ENCODE results near the gene PCDHB1. TPM values are rescaled to one million over a fixed set of nuclear protein-coding genes. Genes with fewer than 3 reads are reported as not detected.
"Not testable (repeated sequence)": the region's sequence is repeated elsewhere in the genome, so short reads cannot be mapped to it uniquely, and the experiment has no call there.

The PCDHB1 gene
- total RNA-seq, 1 donor from 2014 or later = not detected

DNA sequence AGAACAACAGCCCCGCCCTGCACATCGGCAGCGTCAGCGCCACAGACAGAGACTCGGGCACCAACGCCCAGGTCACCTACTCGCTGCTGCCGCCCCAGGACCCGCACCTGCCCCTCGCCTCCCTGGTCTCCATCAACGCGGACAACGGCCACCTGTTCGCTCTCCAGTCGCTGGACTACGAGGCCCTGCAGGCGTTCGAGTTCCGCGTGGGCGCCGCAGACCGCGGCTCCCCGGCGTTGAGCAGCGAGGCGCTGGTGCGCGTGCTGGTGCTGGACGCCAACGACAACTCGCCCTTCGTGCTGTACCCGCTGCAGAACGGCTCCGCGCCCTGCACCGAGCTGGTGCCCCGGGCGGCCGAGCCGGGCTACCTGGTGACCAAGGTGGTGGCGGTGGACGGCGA, 45.0 kb downstream of the PCDHB1 start:
- H3K4me3 Mint-ChIP-seq; H3K4me1 Mint-ChIP-seq (ENCODE audit: low read depth); intact Hi-C loops (cut with micrococcal nuclease); DNase-seq (ENCODE audit: low spot score); H3K27me3 Mint-ChIP-seq (ENCODE audit: insufficient read depth); H3K27ac Mint-ChIP-seq; H3K36me3 Mint-ChIP-seq (ENCODE audit: low read depth): not testable (repeated sequence)
- H3K9me3 Mint-ChIP-seq = peaks cover 44% of the 10 kb centered on the region

DNA sequence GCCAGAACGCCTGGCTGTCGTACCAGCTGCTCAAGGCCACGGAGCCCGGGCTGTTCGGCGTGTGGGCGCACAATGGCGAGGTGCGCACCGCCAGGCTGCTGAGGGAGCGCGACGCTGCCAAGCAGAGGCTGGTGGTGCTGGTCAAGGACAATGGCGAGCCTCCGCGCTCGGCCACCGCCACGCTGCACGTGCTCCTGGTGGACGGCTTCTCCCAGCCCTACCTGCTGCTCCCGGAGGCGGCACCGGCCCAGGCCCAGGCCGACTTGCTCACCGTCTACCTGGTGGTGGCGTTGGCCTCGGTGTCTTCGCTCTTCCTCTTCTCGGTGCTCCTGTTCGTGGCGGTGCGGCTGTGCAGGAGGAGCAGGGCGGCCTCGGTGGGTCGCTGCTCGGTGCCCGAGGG, 45.4 kb downstream of the PCDHB1 start:
- DNase-seq (ENCODE audit: low spot score); H3K4me1 Mint-ChIP-seq (ENCODE audit: low read depth); H3K27me3 Mint-ChIP-seq (ENCODE audit: insufficient read depth); H3K27ac Mint-ChIP-seq; H3K36me3 Mint-ChIP-seq (ENCODE audit: low read depth); intact Hi-C loops (cut with micrococcal nuclease); H3K4me3 Mint-ChIP-seq: not testable (repeated sequence)
- H3K9me3 Mint-ChIP-seq = peaks cover 48% of the 10 kb centered on the region

DNA sequence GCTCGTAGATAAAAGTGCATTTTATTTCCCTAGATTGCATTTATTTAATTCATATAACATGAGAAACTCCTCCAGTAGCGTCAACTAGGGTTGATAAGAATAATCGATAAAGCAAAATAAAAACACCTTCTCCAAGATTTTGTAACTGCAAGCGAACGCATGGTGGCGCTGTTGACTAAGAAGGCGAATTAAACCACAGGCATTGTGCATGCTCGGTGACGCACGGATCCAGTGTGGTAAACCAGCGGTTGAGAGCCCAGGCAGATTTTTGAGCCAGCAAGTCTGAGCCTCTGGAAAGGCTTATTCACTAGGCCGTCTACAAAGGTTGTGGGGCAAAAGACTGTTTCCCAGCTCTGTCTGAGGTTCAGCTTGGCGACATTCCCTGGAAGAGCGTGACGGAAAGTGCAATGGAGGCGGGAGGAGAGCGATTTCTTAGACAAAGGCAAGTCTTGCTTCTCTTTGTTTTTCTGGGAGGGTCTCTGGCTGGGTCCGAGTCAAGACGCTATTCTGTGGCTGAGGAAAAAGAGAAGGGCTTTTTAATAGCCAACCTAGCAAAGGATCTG, 49.1 kb downstream of the PCDHB1 start, which contains the start of gene PCDHB3:
Gene PCDHB3 (plus strand): TSS at position 231 of the 563 bp plus-strand sequence. CDS start 177 bp downstream, at position 408.
- H3K27ac Mint-ChIP-seq = no peak within 1 kb of the TSS
- H3K9me3 Mint-ChIP-seq = peaks cover 35% of the 10 kb centered on the region
- H3K4me1 Mint-ChIP-seq (ENCODE audit: low read depth) = no peaks in the 10 kb centered on the region
- peaks cover 2% of the 10 kb centered on the region for H3K36me3 Mint-ChIP-seq (ENCODE audit: low read depth)
- DNase-seq (ENCODE audit: low spot score) = no peak
- no peak within 1 kb of the TSS for H3K4me3 Mint-ChIP-seq
- no peaks in the 10 kb centered on the region for H3K27me3 Mint-ChIP-seq (ENCODE audit: insufficient read depth)
- intact Hi-C loops (cut with micrococcal nuclease) = no loop called here

DNA sequence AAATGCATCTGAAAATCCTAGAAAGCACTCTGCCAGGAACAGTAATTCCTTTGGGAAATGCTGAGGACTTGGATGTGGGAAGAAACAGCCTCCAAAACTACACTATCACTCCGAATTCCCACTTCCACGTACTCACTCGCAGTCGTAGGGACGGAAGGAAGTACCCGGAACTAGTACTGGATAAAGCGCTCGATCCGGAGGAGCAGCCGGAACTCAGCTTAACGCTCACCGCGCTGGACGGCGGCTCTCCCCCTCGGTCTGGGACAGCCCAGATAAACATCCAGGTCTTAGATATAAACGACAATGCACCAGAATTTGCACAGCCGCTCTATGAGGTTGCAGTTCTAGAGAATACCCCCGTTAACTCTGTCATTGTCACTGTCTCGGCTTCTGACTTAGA, 49.9 kb downstream of the PCDHB1 start:
- DNase-seq (ENCODE audit: low spot score) = no peak
- H3K36me3 Mint-ChIP-seq (ENCODE audit: low read depth) = peaks cover 2% of the 10 kb centered on the region
- H3K27ac Mint-ChIP-seq = no peak overlapping the region
- H3K4me3 Mint-ChIP-seq = no peak overlapping the region
- no peaks in the 10 kb centered on the region for H3K4me1 Mint-ChIP-seq (ENCODE audit: low read depth)
- peaks cover 28% of the 10 kb centered on the region for H3K9me3 Mint-ChIP-seq
- intact Hi-C loops (cut with micrococcal nuclease) = no loop called here
- H3K27me3 Mint-ChIP-seq (ENCODE audit: insufficient read depth) = no peaks in the 10 kb centered on the region

DNA sequence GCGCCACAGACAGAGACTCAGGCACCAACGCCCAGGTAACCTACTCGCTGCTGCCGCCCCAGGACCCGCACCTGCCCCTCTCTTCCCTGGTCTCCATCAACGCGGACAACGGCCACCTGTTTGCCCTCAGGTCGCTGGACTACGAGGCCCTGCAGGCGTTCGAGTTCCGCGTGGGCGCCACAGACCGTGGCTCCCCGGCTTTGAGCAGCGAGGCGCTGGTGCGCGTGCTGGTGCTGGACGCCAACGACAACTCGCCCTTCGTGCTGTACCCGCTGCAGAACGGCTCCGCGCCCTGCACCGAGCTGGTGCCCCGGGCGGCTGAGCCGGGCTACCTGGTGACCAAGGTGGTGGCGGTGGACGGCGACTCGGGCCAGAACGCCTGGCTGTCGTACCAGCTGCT, 50.9 kb downstream of the PCDHB1 start:
- H3K27me3 Mint-ChIP-seq (ENCODE audit: insufficient read depth); H3K27ac Mint-ChIP-seq; H3K4me3 Mint-ChIP-seq; DNase-seq (ENCODE audit: low spot score); H3K36me3 Mint-ChIP-seq (ENCODE audit: low read depth); intact Hi-C loops (cut with micrococcal nuclease); H3K4me1 Mint-ChIP-seq (ENCODE audit: low read depth): not testable (repeated sequence)
- H3K9me3 Mint-ChIP-seq = peaks cover 28% of the 10 kb centered on the region

DNA sequence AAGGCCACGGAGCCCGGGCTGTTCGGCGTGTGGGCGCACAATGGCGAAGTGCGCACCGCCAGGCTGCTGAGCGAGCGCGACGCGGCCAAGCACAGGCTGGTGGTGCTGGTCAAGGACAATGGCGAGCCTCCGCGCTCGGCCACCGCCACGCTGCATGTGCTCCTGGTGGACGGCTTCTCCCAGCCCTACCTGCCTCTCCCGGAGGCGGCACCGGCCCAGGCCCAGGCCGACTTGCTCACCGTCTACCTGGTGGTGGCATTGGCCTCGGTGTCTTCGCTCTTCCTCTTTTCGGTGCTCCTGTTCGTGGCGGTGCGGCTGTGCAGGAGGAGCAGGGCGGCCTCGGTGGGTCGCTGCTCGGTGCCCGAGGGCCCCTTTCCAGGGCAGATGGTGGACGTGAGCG, 51.3 kb downstream of the PCDHB1 start:
- H3K27me3 Mint-ChIP-seq (ENCODE audit: insufficient read depth); H3K36me3 Mint-ChIP-seq (ENCODE audit: low read depth); H3K4me3 Mint-ChIP-seq; DNase-seq (ENCODE audit: low spot score); H3K27ac Mint-ChIP-seq; H3K4me1 Mint-ChIP-seq (ENCODE audit: low read depth); intact Hi-C loops (cut with micrococcal nuclease): not testable (repeated sequence)
- H3K9me3 Mint-ChIP-seq = peaks cover 25% of the 10 kb centered on the region

DNA sequence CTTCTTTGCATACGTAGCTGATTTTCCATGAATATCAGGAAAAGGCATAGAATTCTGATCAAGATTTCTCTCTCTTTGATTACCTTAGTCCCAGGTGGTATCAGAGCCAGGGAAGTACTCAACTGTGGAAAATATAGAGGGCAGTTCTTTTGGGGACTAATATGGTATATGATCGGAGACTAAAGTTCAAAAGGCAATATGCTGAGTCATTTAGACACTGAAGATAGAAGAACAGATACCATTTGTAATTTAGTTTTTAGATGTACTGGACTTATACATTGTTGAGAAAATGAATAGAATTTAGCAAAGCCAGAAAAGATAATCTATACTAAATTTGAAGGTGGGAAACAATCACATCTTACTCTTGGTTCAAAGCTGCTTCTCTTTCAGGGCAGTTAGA, 54.2 kb downstream of the PCDHB1 start:
- no peaks in the 10 kb centered on the region for H3K4me1 Mint-ChIP-seq (ENCODE audit: low read depth)
- peaks cover 24% of the 10 kb centered on the region for H3K9me3 Mint-ChIP-seq
- peaks cover 1% of the 10 kb centered on the region for H3K36me3 Mint-ChIP-seq (ENCODE audit: low read depth)
- no peaks in the 10 kb centered on the region for H3K27me3 Mint-ChIP-seq (ENCODE audit: insufficient read depth)
- intact Hi-C loops (cut with micrococcal nuclease) = no loop called here
- DNase-seq (ENCODE audit: low spot score) = no peak
- no peak overlapping the region for H3K4me3 Mint-ChIP-seq
- no peak overlapping the region for H3K27ac Mint-ChIP-seq

Other genes with a start within 250 kb of the PCDHB1 start
- gene PCDHA4, start 244.3 kb upstream of the PCDHB1 start, total RNA-seq = not detected in 2 replicates
- not detected in 2 replicates for gene PCDHA5, start 229.8 kb upstream of the PCDHB1 start, total RNA-seq
- not detected in 2 replicates for gene PCDHA6, start 223.4 kb upstream of the PCDHB1 start, total RNA-seq
- gene PCDHA7, start 217.1 kb upstream of the PCDHB1 start, total RNA-seq = not detected in 2 replicates
- not detected in 2 replicates for gene PCDHA8, start 210.2 kb upstream of the PCDHB1 start, total RNA-seq
- not detected in 2 replicates for gene PCDHA9, start 203.0 kb upstream of the PCDHB1 start, total RNA-seq
- not detected in 2 replicates for gene PCDHA10, start 195.5 kb upstream of the PCDHB1 start, total RNA-seq
- not detected in 2 replicates for gene PCDHA11, start 182.4 kb upstream of the PCDHB1 start, total RNA-seq
- not detected in 2 replicates for gene PCDHA12, start 176.1 kb upstream of the PCDHB1 start, total RNA-seq
- not detected in 2 replicates for gene PCDHA13, start 169.2 kb upstream of the PCDHB1 start, total RNA-seq
- not detected in 2 replicates for gene PCDHAC1, start 125.1 kb upstream of the PCDHB1 start, total RNA-seq
- not detected in 2 replicates for gene PCDHAC2, start 84.9 kb upstream of the PCDHB1 start, total RNA-seq
- gene PCDHB2, start 43.2 kb downstream of the PCDHB1 start, total RNA-seq = not detected in 2 replicates
- not detected in 2 replicates for gene PCDHB3, start 49.1 kb downstream of the PCDHB1 start, total RNA-seq
- not detected in 2 replicates for gene PCDHB4, start 70.4 kb downstream of the PCDHB1 start, total RNA-seq
- not detected in 2 replicates for gene PCDHB5, start 83.8 kb downstream of the PCDHB1 start, total RNA-seq
- gene PCDHB6, start 98.7 kb downstream of the PCDHB1 start, total RNA-seq = not detected in 2 replicates
- gene PCDHB7, start 121.3 kb downstream of the PCDHB1 start, total RNA-seq = not detected in 2 replicates
- gene PCDHB8, start 126.4 kb downstream of the PCDHB1 start, total RNA-seq = not detected in 2 replicates
- gene PCDHB16, start 131.0 kb downstream of the PCDHB1 start, total RNA-seq = not detected in 2 replicates
- not detected in 2 replicates for gene PCDHB9, start 135.8 kb downstream of the PCDHB1 start, total RNA-seq
- not detected in 2 replicates for gene PCDHB10, start 141.0 kb downstream of the PCDHB1 start, total RNA-seq
- gene PCDHB11, start 148.3 kb downstream of the PCDHB1 start, total RNA-seq = not detected in 2 replicates
- not detected in 2 replicates for gene PCDHB12, start 157.3 kb downstream of the PCDHB1 start, total RNA-seq
- not detected in 2 replicates for gene PCDHB13, start 162.5 kb downstream of the PCDHB1 start, total RNA-seq
- not detected in 2 replicates for gene PCDHB14, start 172.0 kb downstream of the PCDHB1 start, total RNA-seq
- gene PCDHB15, start 194.0 kb downstream of the PCDHB1 start, total RNA-seq = not detected in 2 replicates